HepG2 (cell line): ENCODE data around the gene TTC31. TPM values are rescaled to one million over a fixed set of nuclear protein-coding genes. Genes with fewer than 3 reads are reported as not detected.

Source experiments
- DNMT3B ChIP-seq: conservative IDR thresholded peaks from 2 replicates; pipeline ENCODE4 v1.6.1; 2016; ENCODE audit warnings: missing biosample characterization, control low read depth
- FOXM1 ChIP-seq: sonication (generic); formaldehyde crosslinking; IDR thresholded peaks from 2 replicates; pipeline ENCODE4 v1.5.0; 2020; ENCODE audit warnings: missing genetic modification reagents
- GRHL1 ChIP-seq: sonication (generic); formaldehyde crosslinking; conservative IDR thresholded peaks from 2 replicates; pipeline ENCODE4 v1.8.0; 2022; ENCODE audit warnings: missing genetic modification reagents
- NFYC ChIP-seq: IDR thresholded peaks from 2 replicates; pipeline ENCODE4 v1.6.1; 2016; ENCODE audit warnings: missing genetic modification reagents, missing compliant biosample characterization
- PHF8 ChIP-seq: sonication (generic); formaldehyde crosslinking; IDR thresholded peaks from 2 replicates; pipeline ENCODE4 v1.5.0; 2020; ENCODE audit warnings: missing genetic modification reagents
- RAD51 ChIP-seq: fragments of 450-650 bp; IDR thresholded peaks from 2 replicates; pipeline ENCODE4 v1.6.1; 2016; ENCODE audit warnings: borderline replicate concordance
- SETDB1 ChIP-seq: sonication (generic); formaldehyde crosslinking; IDR thresholded peaks from 2 replicates; pipeline ENCODE4 v1.5.1; 2020; ENCODE audit warnings: missing genetic modification reagents, mild to moderate bottlenecking, borderline replicate concordance
- SIX4 ChIP-seq: sonication (generic); formaldehyde crosslinking; IDR thresholded peaks from 2 replicates; pipeline ENCODE4 v1.4.0; 2020; ENCODE audit warnings: missing genetic modification reagents
- STAT5B ChIP-seq: sonication (generic); formaldehyde crosslinking; IDR thresholded peaks from 2 replicates; pipeline ENCODE4 v1.4.0; 2020; ENCODE audit warnings: missing genetic modification reagents
- TBX2 ChIP-seq: sonication (generic); formaldehyde crosslinking; IDR thresholded peaks from 2 replicates; pipeline ENCODE4 v1.5.0; 2020; ENCODE audit warnings: missing genetic modification reagents, mild to moderate bottlenecking, borderline replicate concordance
- ZBTB10 ChIP-seq: sonication (generic); formaldehyde crosslinking; IDR thresholded peaks from 2 replicates; pipeline ENCODE4 v1.4.0; 2020; ENCODE audit warnings: missing genetic modification reagents, borderline replicate concordance
- ZBTB20 ChIP-seq: sonication (generic); formaldehyde crosslinking; IDR thresholded peaks from 2 replicates; pipeline ENCODE4 v1.8.1; 2023; ENCODE audit warnings: missing genetic modification reagents, low read depth, mild to moderate bottlenecking, borderline replicate concordance
- ZNF138 ChIP-seq: sonication (generic); formaldehyde crosslinking; IDR thresholded peaks from 2 replicates; pipeline ENCODE4 v1.5.0; 2020; ENCODE audit warnings: mild to moderate bottlenecking, low read depth, missing genetic modification reagents
- ZNF34 ChIP-seq: sonication (generic); formaldehyde crosslinking; IDR thresholded peaks from 2 replicates; pipeline ENCODE4 v1.4.0; 2020; ENCODE audit warnings: mild to moderate bottlenecking, missing genetic modification reagents, borderline replicate concordance
- ZNF350 ChIP-seq: sonication (generic); formaldehyde crosslinking; IDR thresholded peaks from 2 replicates; pipeline ENCODE4 v1.4.0; 2020; ENCODE audit warnings: mild to moderate bottlenecking, low read depth, missing genetic modification reagents, borderline replicate concordance
- ZNF362 ChIP-seq: sonication (generic); formaldehyde crosslinking; IDR thresholded peaks from 2 replicates; pipeline ENCODE4 v1.4.0; 2020; ENCODE audit warnings: missing genetic modification reagents, mild to moderate bottlenecking, borderline replicate concordance
- ZNF496 ChIP-seq: sonication (generic); formaldehyde crosslinking; IDR thresholded peaks from 2 replicates; pipeline ENCODE4 v1.8.1; 2023; ENCODE audit warnings: mild to moderate bottlenecking, moderate library complexity, missing genetic modification reagents; ENCODE audit not compliant: insufficient replicate concordance
- ZNF615 ChIP-seq: sonication (generic); formaldehyde crosslinking; IDR thresholded peaks from 2 replicates; pipeline ENCODE4 v1.5.0; 2020; ENCODE audit warnings: mild to moderate bottlenecking, missing genetic modification reagents, borderline replicate concordance
- ZNF781 ChIP-seq: sonication (generic); formaldehyde crosslinking; IDR thresholded peaks from 2 replicates; pipeline ENCODE4 v1.5.1; 2020; ENCODE audit warnings: borderline replicate concordance, mild to moderate bottlenecking, missing genetic modification reagents; ENCODE audit errors: not compliant biosample characterization
- ZNF788 ChIP-seq: sonication (generic); formaldehyde crosslinking; IDR thresholded peaks from 2 replicates; pipeline ENCODE4 v1.5.0; 2020; ENCODE audit warnings: mild to moderate bottlenecking, missing genetic modification reagents, borderline replicate concordance
- polyA plus RNA-seq, 8 experiments: library from polyadenylated mRNA; depleted of rRNA in 3 of 8; stranded (reverse) in 7 of 8; unstranded in 1 of 8; fragments of >200 nt; fragmentation: Illumina TruSeq in 4 of 8; extraction: Trizol in 4 of 8; gene quantifications; 2 replicates each; pipeline versions ENCODE4 v1.2.1 to v1.2.3, GENCODE V29; 2011 to 2016; ENCODE audit warnings: low read depth in 4 of 8, missing spikeins in 1 of 8, mixed read lengths in 1 of 8; ENCODE audit not compliant: insufficient read depth in 1 of 8
- total RNA-seq, 5 experiments: library from RNA; depleted of rRNA; stranded (reverse); fragments of >200 nt; fragmentation: Illumina TruSeq; extraction: Trizol; gene quantifications; 2 replicates each; pipeline ENCODE4 v1.2.3, GENCODE V29; 2016; ENCODE audit warnings: low read depth in 1 of 5
- TF ChIP-seq, protein P1 (sequence below): sonication (generic); formaldehyde crosslinking; IDR thresholded peaks from 2 replicates; pipeline ENCODE4 v1.5.1; 2020; ENCODE audit warnings: missing genetic modification reagents, mild to moderate bottlenecking, borderline replicate concordance

Gene TTC31
- total and polyA plus RNA-seq, 2 of the 13 experiments (the other 11 are each of a cell fraction or from before 2014, with no cell fraction given) = 28.3 to 39.5 TPM

GRCh38 chr2:74507926-74508520 lies 25.1 kb downstream of the TTC31 start (continued):
- TF ChIP-seq ZBTB10 (no peak), ZNF34 (CRISPR knock-in tag) (0 out of 2 replicates have a peak, but pooled peaks have one; percentile 46), GRHL1 (CRISPR knock-in tag) (no peak), ZBTB20 (CRISPR knock-in tag) (no peak), ZNF362 (no peak), ZNF781 (CRISPR knock-in tag) (no peak), PHF8 (CRISPR knock-in tag) (no peak), RAD51 (no peak), ZNF788 (CRISPR knock-in tag) (no peak), TBX2 (no peak), ZNF350 (CRISPR knock-in tag) (no peak; the same call in 1 of the 2 replicates), NFYC (CRISPR knock-in tag) (no peak), ZNF615 (CRISPR knock-in tag) (no peak), DNMT3B (no peak), ZNF138 (CRISPR knock-in tag) (no peak), ZNF496 (no peak), STAT5B (no peak), FOXM1 (no peak), SETDB1 (CRISPR knock-in tag) (no peak), SIX4 (CRISPR knock-in tag) (no peak)
- TF ChIP-seq, protein P1, sequence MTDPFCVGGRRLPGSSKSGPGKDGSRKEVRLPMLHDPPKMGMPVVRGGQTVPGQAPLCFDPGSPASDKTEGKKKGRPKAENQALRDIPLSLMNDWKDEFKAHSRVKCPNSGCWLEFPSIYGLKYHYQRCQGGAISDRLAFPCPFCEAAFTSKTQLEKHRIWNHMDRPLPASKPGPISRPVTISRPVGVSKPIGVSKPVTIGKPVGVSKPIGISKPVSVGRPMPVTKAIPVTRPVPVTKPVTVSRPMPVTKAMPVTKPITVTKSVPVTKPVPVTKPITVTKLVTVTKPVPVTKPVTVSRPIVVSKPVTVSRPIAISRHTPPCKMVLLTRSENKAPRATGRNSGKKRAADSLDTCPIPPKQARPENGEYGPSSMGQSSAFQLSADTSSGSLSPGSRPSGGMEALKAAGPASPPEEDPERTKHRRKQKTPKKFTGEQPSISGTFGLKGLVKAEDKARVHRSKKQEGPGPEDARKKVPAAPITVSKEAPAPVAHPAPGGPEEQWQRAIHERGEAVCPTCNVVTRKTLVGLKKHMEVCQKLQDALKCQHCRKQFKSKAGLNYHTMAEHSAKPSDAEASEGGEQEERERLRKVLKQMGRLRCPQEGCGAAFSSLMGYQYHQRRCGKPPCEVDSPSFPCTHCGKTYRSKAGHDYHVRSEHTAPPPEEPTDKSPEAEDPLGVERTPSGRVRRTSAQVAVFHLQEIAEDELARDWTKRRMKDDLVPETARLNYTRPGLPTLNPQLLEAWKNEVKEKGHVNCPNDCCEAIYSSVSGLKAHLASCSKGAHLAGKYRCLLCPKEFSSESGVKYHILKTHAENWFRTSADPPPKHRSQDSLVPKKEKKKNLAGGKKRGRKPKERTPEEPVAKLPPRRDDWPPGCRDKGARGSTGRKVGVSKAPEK (CRISPR knock-in tag) = no peak
